GM10847 (cell line): Measurements from ENCODE around the gene SCRG1.

Source experiments
- POLR2A ChIP-seq: IDR thresholded peaks from 2 replicates; pipeline ENCODE4 v1.6.1; 2011; ENCODE audit not compliant: insufficient read length; ENCODE audit errors: extremely low read depth

Gene SCRG1

DNA sequence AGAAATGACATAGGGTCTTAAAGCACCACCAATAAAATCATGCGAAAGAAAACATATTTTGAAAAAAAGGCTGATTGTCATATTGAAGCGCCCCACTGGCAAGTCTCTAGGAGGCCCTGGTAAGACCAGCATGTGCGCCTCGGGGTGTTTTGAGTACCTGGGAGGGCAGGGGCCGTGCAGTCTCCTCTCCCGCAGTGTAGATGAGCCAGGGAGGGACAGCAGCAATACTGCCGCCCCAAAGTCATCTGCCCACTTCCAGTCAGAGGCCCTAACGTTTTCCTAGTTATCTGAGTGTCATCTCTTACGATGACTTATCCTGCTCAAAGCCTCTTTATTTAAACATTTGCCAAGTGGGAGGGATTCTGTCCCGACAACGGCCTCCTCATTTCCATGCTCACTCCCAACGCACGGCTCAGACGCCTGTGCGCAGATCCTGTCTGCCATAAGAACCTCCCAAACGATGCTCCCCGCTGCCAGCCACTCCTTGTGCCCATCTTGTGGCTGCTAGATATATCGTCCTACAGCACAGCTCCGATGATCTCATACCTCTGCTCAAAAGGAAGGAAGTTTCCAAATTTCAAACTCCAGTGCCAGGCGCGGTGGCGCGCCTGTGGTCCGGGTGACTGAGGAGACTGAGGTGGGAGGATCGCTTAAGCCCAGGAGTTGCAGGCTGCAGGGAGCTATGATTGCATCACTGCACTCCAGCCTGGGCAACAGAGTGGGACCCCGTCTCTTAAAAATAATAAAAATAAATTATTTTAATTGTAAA lies 17.2 kb upstream of the SCRG1 start:
- TF ChIP-seq POLR2A, result no peak

DNA sequence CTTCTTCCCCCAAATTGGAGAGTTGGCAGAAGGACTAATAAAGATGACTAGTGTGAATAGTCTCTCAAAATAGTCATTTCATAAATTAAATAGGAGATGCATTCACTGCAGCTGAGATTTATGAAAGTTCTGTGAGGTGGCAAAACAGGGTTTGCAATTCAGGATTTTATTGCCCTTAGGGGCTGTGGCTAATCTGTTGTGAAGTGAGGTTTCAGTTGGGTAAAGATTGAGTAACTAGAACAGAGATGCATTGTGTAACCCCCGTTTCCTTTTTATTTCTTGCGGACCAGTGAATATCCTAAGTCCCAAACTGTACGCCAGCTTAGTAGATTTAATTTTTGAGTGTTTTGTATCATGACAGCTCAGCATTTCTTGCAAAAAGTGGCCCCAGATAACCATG lies 16.2 kb upstream of the SCRG1 start:
- no peak for TF ChIP-seq POLR2A

DNA sequence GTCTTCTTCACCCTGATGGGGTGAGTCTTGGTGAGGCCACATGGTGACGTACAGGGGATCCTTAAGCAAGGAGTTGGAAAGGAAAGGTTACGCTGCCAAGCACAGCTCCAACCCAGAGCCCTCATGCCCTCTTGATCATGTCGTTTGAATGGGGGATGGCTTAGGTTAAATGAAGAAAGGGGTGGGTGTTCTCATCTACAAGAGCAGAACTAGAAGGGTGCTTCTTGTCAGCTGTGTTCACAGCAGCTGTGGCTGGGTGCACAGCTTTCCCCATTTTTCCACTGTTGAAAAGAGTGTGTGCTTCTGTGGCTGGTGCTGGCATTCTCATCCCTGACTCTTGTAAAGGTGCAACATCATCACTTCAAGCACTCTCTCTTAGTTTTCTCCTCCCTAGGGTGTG lies 15.5 kb upstream of the SCRG1 start:
- no peak for TF ChIP-seq POLR2A

DNA sequence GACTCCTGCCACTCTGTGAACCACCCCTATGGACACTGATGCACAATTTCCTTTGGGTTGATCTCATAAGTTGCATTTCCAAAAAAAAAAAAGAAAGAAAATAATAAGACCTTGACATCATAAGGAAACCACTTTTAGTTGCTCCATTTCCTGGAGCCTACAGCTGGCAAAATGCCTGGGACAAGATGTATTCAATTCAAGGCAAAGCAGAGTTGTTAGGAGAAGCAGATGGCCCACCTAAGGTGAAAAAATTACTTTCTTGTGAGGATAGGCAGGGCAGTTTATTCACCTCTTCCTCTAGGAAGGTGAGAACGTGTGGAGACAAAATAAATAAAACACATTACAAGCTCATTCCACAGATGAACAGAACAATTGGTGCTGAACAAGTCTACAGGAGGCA lies 14.1 kb upstream of the SCRG1 start:
- TF ChIP-seq POLR2A, result no peak

DNA sequence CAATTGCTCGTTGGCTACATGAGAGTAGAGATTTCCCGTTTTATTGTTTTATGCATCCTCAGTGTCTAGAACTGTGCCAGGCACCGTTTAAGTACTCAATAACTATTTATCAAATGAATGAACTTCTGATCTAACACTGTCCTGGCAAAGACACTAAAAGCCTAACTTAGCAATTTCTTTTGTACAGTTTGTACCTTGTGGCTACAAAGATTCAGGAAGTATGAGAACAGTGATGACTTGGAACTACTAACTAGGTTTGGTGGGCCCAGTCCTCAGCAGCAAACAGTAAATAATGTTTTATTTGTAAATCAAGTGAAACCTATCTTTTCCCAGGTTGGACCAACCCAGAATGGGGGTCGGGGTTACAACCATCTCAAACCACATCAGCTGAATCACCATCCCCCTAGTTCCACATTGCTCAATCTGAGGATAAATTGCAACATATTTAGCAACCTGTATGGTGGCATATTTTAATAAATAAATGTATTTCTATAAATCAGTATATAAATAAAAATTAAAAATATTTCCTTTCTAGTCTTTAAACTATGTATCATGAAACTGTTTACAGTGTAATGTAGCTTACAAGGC lies 12.3 kb upstream of the SCRG1 start:
- no peak for TF ChIP-seq POLR2A

DNA sequence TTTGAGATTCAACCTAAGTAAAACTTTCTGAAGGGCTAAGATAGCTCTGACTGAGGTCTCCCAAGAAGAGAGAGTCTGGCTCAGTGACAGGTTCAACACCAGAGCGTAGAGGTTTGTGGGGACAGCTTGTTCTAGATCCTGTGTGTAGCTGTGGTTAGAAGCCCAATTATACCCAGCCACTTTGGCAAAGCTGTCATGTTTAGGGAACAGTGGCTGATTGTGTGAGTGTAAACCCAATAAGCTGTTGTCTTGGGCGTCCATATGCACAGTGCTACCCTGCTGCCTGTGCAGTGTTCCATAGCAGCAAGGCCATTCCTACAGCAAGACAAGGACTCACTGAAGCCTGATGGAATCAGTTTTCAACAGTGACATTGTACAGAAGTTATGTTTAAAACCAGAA lies 11.2 kb upstream of the SCRG1 start:
- TF ChIP-seq POLR2A, result no peak

DNA sequence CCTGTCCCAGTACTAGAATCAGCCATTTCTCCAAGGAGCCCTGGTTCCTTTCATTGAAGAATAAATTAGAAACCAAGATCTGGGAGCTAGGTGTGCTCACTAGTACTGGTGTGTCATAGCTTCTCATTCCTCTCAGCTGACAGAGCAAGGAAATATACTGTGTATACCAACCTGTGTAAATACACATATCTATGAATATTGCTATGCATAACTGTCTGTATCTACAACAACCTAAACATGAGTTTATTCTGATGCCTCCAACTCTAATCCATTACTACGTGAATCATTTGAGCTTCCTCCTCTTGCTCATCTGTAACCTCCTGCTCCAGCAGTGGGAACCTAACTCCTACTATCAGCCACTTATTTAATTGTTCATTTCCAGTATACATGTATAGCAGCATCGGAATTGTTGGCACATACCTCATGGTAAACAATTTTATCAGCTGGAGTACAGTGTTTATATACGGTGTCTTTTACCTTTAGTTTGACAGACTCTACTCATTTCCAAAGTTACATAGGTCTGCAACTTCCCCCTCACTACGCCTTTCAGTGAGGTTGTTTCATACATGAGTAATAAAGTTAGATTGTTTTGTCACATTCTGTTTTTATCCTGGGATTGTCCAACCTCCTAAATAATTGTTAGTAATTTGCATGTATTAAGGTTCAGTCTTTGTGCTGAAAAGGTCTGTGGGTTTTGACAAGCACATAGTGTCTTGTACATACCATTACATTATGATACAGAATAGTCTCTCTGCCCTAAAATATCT lies 7.1 kb upstream of the SCRG1 start:
- TF ChIP-seq POLR2A, result no peak

DNA sequence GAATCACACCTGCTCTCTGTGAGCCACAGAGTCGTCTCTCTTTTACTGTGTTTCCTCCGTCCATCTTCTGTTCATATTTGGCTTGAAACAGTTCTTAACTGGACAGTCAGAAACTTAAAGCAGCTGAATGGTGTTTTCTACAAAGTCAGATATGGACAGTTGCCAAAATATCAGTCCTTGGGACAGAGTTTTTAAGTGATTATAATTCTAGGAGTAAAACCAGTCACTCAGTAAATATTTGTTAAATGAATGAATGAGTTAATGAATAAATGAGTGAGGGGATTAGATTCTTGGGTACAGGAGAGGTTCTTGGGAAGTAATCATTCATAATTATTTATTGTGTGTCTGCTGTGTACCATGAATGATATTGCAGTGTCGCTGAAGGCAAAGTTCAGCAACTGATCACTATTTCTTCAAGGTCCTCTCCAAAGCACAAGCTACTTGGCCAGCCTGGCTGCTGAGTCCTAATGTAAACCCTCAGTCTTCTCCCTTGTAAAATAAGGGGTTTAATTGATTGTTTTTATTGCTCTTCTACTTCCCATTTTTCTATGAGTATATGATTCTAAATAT lies 5.5 kb upstream of the SCRG1 start:
- TF ChIP-seq POLR2A, result no peak

DNA sequence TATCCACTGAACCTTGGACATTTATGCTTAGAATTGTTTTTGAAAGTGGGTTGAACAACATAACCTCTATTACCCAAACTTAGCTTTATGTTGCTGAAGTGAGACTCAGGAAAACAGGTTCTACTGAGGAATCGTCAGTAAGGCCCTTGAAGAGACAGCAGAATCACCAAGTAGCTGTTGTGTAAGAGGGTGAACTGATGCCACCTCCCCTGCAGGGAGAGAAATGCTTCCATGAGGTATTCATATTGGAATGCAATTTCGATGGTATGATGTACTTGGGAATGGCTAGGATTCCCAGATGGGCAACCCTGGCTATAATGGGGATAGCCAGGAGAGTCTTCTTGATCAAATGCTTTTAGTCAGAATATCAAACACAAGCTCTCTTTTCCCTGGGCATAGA lies 4.1 kb upstream of the SCRG1 start:
- no peak for TF ChIP-seq POLR2A

DNA sequence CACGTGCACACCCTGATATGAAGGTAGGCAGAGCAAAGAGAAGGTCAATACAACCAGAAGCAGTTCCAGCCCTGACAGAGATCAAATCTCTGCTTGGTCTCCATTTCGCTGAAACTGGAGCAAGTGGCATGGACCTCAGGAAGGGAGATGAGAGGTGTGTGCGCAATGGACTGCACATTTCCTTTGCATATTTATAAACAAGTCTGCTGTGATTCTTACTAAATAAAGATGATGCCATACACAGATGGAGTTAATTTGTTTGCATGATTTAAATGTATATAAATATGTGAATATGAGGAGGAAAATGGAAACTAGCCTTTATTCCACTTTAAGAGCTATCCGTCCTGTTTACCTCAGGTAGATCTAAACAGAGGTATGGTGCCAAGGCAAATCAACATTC lies 2.1 kb upstream of the SCRG1 start:
- no peak for TF ChIP-seq POLR2A

DNA sequence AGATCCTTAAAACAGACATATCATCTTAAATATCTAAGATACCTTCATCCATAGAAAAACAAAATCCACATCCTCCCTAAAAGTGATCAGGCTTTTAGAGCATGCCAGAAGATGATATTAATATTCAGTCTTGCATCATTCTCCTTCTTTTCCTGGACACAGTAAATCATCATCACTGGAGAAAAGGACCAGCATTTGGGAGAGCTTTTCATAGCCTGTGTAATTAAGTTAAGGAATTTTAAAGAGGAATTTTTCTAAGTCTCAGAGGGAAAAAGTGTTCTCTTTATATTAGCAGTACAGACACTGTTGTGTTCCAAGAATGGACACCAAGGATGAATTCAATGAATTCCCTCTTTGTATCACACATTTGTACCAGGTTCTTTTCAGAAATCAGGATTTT lies 696 bp downstream of the SCRG1 start:
- no peak for TF ChIP-seq POLR2A

DNA sequence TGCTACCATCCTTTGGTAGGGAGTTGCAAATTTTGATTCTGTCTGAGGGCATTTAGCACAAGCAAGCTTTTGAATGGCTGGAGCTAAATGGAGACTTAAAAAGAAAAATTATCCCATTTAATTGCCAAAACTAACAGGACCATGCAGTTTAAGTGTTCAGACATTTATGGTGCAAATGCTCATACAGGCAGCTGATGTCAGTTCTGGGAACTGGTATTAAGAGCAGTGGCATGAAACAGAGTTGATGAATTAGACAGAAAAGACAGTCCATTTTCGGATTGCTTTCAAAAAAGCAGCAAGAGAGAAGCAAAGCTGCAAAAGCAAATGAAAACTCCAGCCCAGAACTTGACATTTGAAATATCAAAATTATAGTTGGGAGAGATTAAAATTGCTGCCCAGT lies 1.3 kb downstream of the SCRG1 start:
- no peak for TF ChIP-seq POLR2A

DNA sequence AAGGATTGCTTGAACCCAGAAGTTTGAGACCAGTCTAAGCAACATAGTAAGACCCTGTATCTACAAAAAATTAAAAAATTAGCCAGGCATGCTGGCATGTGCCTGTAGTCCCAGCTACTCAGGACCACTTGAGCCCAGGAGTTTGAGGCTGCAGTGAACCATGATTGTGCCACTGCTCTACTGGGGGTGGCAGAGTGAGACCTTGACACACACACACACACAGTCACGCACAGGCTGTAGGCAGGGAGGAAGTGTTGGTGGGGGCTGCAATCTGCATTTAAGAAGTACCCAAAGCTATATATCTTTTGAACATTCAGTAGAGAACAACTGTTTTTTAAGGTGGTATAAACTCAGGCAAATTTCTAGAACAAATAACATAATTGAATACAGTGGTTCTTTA lies 7.2 kb downstream of the SCRG1 start:
- no peak for TF ChIP-seq POLR2A

DNA sequence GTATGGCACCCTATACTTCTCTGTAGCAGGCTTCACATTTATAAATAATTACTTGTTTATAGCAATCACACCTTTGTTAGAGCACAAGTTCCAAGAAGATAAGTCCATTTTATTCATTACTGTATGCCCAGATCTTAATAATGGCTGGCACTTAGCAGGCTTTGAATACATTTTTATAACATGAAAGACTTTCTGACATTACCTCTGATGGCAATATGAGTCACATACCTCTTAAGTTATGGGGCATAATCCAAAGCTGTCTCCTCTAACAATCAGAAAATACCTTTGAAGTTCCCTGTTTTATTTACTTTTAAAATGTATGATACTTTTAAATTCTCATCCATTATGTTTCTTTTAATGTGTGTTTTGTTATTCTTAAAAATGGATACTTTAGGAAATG lies 12.2 kb downstream of the SCRG1 start:
- TF ChIP-seq POLR2A, result no peak

DNA sequence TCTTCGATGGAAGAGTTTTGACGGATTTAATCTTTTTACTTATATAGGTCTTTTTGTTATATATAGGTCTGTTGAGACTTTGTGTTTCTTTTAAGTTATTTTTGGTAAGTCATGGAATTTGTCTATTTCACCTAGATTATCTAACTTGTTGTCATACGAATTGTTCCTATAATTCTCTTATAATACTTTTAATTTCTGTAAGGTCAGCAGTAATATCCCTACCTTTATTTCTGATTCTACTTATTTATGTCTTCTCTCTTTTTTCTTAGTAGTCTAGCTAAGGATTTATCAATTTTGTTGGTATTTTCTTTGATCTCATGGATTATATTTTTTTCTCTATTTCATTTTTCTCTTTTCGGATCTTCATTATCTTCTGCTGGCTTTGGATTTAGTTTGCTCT lies 16.6 kb downstream of the SCRG1 start:
- TF ChIP-seq POLR2A, result no peak

DNA sequence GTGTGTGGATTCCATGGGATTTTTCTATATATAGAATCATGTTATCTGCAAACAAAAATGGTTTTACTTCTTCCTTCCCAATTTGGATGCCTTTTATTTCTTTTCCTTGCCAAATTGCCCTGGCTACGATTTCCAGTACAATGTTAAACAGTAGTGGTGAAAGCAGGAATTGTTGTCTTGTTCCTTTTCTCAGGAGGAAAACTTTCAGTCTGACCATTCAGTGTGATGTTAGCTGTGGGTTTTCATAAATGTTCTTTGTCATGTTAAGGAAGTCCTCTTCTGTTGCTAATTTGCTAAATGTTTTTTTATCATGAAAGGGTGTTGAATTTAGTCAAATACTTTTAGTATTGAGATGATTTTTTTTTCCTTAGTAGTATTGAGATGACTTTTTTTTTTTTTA lies 17.3 kb downstream of the SCRG1 start:
- no peak for TF ChIP-seq POLR2A
